Measurements from ENCODE around the gene SCNN1B.
A peak's percentile ranks its signal among the peaks of the same experiment; 100 is the strongest.
"Not testable (repeated sequence)": the region's sequence is repeated elsewhere in the genome, so short reads cannot be mapped to it uniquely, and the experiment has no call there.

The SCNN1B gene

GRCh38 chr16:23381702-23382101, 79.6 kb downstream of the SCNN1B start:
- not testable (repeated sequence) for DNase-seq

GRCh38 chr16:23382279-23382678, 80.2 kb downstream of the SCNN1B start:
- peak; percentile 23 for DNase-seq

GRCh38 chr16:23383881-23384280, 81.8 kb downstream of the SCNN1B start:
- no peak for DNase-seq

GRCh38 chr16:23384878-23385277, 82.8 kb downstream of the SCNN1B start:
- no peak for DNase-seq

GRCh38 chr16:23385441-23385840, 83.3 kb downstream of the SCNN1B start:
- DNase-seq = no peak

- DNase-seq = no peak
Observed at GRCh38 chr16:23387666-23388065, 85.6 kb downstream of the SCNN1B start.

GRCh38 chr16:23388786-23389185, 86.7 kb downstream of the SCNN1B start:
- no peak for DNase-seq

- DNase-seq = no peak
Observed at GRCh38 chr16:23389201-23389600, 87.1 kb downstream of the SCNN1B start.

GRCh38 chr16:23389936-23390335, 87.8 kb downstream of the SCNN1B start:
- not testable (repeated sequence) for DNase-seq

GRCh38 chr16:23391381-23392222, 89.5 kb downstream of the SCNN1B start:
- peak; percentile 12 for DNase-seq

GRCh38 chr16:23392223-23392600, 90.1 kb downstream of the SCNN1B start:
- no peak for DNase-seq

- no peak for DNase-seq
Observed at GRCh38 chr16:23394141-23394831, 92.2 kb downstream of the SCNN1B start.

- peak; percentile 11 for DNase-seq
Observed at GRCh38 chr16:23395732-23396131, 93.6 kb downstream of the SCNN1B start.

GRCh38 chr16:23397464-23397863, 95.4 kb downstream of the SCNN1B start:
- DNase-seq = no peak

GRCh38 chr16:23398987-23399805, 97.1 kb downstream of the SCNN1B start:
- peak; percentile 56 for DNase-seq

- not testable (repeated sequence) for DNase-seq
Observed at GRCh38 chr16:23400447-23400846, 98.3 kb downstream of the SCNN1B start.

GRCh38 chr16:23401139-23401538, 99.0 kb downstream of the SCNN1B start:
- DNase-seq = peak; percentile 12

GRCh38 chr16:23402100-23402499, 100.0 kb downstream of the SCNN1B start:
- no peak for DNase-seq

- DNase-seq = no peak
Observed at GRCh38 chr16:23403547-23403946, 101.4 kb downstream of the SCNN1B start.

- no peak for DNase-seq
Observed at GRCh38 chr16:23406024-23406423, 103.9 kb downstream of the SCNN1B start.

GRCh38 chr16:23406546-23407240, 104.6 kb downstream of the SCNN1B start:
- no peak for DNase-seq

- DNase-seq = no peak
Observed at GRCh38 chr16:23407436-23408127, 105.5 kb downstream of the SCNN1B start.

Data from NCI-H2029 (cell line).